NB4 (cell line): ENCODE data around the gene BLNK.

Experiments
- DNase-seq: peaks from one replicate; pipeline ENCODE4 v3.0.0; 2010; ENCODE audit warnings: low read depth
- H3K4me3 ChIP-seq: one replicate; pipeline ENCODE4 v1.5.1; 2011; ENCODE audit warnings: mild to moderate bottlenecking, low read depth, low read length, moderate library complexity
- MYC ChIP-seq: IDR thresholded peaks from 2 replicates; pipeline ENCODE4 v1.6.1; 2011; ENCODE audit warnings: low read depth, low read length
- POLR2A ChIP-seq: IDR thresholded peaks from 2 replicates; pipeline ENCODE4 v1.6.1; 2011; ENCODE audit warnings: mild to moderate bottlenecking; ENCODE audit not compliant: insufficient read length; ENCODE audit errors: extremely low read depth
- TF ChIP-seq, protein P1 (sequence below): IDR thresholded peaks from 2 replicates; pipeline ENCODE4 v1.6.1; 2011; ENCODE audit warnings: low read depth, low read length
- TF ChIP-seq, protein P2 (sequence below): IDR thresholded peaks from one replicate; pipeline ENCODE4 v1.5.1; 2012; ENCODE audit warnings: low read depth, low read length

The BLNK gene

DNA sequence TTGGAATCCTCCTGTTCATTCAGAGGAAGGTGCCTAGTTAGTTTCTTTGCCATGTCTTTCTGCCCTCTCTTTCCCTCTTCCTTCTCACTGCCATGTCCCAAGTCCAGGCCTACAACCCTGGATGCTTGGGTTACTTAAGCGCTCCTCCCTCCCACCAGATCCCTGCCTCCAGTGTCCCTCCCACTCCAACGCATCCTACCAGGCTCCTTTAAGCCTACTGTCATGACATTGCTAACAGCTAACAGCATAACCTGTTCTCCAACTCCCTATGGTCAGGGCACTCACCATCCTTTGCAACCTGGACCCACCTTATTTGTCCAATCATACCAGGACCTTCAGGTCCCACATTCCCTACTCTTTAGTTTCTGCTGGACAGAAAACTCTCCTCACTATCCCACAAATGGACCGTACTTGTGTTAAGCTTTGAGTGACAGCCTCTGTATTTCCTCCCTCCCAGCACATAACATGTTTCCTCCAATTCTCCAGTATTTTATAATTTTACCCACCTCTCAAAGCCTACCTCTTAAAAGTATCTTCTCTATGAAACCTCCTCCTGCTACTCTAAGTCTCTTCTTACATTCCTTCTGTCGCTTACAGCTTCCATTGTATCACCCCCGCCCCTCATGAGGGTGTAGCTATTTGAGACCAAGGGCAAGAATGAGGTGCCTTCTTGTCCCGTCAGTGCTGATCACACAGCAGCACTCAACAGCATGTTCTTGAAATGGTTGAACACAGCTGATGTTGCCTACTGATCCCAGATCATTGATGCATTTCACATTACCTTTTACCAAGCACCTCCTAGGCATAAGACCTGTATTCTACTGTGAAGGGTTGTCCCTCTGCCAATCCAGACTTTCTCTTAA, 1.7 kb downstream of the BLNK start:
- no peak overlapping the region for H3K4me3 ChIP-seq
- DNase-seq, result no peak
- TF ChIP-seq, protein P1, sequence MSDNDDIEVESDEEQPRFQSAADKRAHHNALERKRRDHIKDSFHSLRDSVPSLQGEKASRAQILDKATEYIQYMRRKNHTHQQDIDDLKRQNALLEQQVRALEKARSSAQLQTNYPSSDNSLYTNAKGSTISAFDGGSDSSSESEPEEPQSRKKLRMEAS, result no peak
- TF ChIP-seq MYC, result no peak
- no peak for TF ChIP-seq POLR2A
- TF ChIP-seq, protein P2, sequence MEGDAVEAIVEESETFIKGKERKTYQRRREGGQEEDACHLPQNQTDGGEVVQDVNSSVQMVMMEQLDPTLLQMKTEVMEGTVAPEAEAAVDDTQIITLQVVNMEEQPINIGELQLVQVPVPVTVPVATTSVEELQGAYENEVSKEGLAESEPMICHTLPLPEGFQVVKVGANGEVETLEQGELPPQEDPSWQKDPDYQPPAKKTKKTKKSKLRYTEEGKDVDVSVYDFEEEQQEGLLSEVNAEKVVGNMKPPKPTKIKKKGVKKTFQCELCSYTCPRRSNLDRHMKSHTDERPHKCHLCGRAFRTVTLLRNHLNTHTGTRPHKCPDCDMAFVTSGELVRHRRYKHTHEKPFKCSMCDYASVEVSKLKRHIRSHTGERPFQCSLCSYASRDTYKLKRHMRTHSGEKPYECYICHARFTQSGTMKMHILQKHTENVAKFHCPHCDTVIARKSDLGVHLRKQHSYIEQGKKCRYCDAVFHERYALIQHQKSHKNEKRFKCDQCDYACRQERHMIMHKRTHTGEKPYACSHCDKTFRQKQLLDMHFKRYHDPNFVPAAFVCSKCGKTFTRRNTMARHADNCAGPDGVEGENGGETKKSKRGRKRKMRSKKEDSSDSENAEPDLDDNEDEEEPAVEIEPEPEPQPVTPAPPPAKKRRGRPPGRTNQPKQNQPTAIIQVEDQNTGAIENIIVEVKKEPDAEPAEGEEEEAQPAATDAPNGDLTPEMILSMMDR, result no peak

DNA sequence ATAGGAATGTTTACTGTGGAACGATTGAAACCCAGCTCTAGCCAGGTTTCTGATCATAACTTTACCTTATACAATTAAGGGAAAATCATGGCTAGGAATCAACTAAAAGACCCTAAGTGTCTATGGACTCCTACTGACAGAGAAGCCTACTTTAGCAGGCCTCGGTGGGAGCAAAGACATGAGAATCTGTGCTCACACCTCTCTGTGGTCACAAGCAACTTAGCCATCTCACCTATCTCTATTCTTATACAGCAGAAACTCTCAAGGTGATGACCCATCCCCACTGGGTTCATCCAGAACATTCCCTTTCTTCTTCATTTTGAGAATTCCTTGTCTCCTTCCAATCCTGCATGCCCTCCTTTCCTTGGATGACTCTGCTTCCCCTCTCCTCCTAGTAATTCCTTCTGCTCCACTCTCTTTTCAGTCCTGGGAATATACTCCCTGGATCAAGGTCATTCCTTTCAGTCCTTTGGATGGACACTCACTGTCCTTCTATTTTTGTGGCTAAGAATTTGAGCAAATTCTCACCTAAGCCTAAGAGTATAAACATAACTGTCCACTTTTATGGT, 2.9 kb downstream of the BLNK start:
- no peak for DNase-seq
- no peak overlapping the region for H3K4me3 ChIP-seq
- TF ChIP-seq, protein P1, result no peak
- TF ChIP-seq, protein P2, result no peak
- TF ChIP-seq POLR2A (no peak), MYC (no peak)

DNA sequence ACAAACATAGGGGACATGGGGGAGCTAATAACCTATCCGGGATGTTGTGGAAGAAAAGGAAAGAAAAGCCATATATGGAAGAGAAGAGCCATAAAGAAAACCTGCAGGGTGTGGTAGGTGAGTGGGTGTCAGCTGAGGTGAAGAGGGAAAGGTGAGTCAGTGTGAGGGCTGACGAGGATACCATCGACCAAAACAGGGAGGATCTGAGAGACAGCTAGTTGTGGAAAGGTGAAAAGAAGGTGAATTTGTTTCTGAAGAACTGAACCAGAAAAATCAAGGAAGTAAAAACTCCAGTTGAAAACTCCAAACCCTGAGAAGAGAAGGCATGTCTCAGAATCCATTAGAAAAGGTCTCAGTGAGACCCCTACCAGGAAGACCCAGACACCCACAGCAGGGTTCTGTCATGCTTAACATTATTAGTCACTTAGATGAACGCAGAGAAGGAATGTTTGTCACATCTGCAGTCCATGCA, 4.1 kb downstream of the BLNK start:
- TF ChIP-seq, protein P1, result no peak
- no peak for TF ChIP-seq MYC
- TF ChIP-seq, protein P2, result no peak
- no peak for TF ChIP-seq POLR2A
- no peak overlapping the region for H3K4me3 ChIP-seq
- no peak for DNase-seq

DNA sequence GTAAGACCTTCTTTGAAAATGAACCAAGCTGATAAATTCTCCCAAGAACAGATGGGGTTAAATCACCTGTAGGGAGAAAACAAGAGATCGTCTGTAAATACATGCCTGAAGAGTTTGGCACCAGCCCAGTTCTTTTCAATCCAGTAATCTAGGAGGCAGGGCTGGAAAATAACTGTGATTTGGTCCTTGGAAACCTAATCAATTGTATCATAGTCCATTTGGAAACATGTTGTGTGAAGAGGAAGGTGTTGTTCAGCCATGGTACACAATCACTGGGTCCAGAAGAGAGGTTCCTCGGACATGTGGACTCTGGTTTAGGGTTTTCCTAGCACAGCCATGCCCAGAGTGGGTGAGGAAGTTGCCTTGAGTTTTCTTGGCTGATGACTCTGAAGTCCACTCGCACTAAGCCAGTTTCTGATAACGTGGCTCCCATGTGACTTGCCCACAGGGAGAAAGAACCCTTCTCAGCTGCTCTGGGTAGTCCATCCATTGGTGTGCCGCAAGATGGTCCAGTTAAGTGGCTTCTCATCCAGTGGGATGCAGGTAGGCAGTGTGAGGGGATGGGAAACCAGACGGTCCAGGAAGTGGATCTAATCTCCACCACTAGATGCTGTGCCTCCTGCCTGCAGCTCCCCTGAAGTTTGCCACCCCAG, 5.1 kb downstream of the BLNK start:
- TF ChIP-seq MYC, result no peak
- TF ChIP-seq, protein P2, result no peak
- TF ChIP-seq, protein P1, result no peak
- TF ChIP-seq POLR2A, result no peak
- no peak for DNase-seq
- H3K4me3 ChIP-seq, result no peak overlapping the region

DNA sequence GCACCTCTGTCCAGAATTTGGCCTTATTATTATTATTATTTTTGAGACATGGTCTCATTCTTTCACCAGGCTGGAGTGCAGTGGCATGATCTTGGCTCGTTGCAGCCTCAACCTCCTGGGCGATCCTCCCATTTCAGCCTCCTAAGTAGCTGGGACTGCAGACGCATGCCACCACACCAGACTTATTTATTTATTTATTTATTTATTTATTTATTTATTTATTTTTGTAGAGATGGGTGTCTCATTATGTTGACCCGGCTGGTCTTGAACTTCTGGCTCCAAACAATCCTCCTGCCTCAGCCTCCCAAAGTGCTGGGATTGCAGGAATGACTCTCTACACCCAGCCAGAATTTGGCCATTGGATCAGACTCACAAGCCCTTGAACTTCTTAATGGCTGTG, 6.4 kb downstream of the BLNK start:
- no peak overlapping the region for H3K4me3 ChIP-seq
- no peak for DNase-seq
- TF ChIP-seq MYC, result no peak
- TF ChIP-seq, protein P1, result no peak
- TF ChIP-seq, protein P2, result no peak
- TF ChIP-seq POLR2A, result no peak
